ENCODE data around the gene APP.
"Not testable (repeated sequence)": the region's sequence is repeated elsewhere in the genome, so short reads cannot be mapped to it uniquely, and the experiment has no call there.

APP gene

DNA sequence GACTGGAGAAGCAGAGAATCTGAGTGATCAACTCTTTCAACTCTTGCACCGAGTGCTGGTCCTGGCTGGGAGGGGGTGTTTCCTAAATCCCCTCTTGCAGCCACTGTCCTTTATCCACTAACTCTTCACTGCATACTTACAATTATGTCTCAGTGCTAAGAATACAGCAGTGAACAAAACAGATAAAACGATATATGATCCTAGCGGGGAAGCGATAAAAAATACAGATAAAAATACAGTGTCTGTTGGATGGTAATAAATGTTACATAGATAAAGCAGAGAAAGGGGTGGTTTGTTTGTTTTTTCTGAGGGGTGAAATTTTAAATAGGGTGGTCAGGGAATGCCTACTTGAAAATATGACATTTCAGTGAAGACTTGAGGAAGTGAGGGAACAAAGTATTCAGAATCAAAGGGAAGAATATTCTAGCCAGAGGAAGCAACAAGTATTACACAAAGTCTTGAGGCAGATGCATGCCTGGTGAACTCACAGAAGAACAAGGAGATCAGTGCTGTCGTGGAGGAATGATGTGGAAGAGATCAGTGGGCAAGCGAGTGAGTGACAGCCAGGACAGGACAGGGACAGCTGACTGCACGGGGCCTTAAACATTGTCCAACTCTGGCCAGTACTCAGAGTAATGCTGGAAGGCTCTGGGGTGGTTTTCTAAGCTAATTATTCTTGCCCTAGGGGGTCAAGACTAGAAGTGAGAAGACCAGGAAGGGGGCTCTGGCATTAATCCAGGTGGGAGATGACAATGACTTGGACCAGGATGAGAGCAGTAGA, 110.0 kb downstream of the APP start:
- DNase-seq: no peak

DNA sequence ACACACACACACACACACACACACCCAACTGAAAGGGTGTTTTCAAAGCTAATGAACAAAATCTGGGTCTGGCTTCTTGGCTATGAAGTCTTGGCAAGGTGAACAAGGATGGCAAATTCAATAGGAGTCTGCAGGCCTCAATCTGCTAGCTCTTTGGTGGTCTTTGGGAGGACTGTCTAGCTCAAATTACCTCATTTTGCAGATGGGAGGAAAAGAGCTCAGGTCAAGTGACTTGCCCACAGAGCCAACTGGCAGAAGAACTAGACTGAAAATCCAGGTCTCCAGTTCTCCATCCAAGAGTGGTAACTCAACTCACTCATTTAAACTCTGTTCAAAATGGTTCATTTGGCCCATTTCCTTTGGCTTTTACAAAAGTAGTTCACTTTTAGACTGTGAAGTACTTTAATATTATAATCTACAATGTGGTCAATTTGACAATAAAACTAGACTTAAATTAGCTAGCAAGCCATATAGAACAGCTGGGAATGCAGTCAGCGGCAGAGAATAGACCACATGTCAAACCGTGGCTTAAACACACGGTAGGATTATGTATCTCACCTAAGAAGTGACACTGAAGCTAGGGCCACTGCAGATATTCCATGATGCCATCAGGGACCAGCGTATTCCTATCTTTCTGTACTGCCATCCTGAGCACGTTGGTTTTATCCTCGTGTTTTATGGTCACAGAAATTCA, 112.9 kb downstream of the APP start:
- no peak for DNase-seq

DNA sequence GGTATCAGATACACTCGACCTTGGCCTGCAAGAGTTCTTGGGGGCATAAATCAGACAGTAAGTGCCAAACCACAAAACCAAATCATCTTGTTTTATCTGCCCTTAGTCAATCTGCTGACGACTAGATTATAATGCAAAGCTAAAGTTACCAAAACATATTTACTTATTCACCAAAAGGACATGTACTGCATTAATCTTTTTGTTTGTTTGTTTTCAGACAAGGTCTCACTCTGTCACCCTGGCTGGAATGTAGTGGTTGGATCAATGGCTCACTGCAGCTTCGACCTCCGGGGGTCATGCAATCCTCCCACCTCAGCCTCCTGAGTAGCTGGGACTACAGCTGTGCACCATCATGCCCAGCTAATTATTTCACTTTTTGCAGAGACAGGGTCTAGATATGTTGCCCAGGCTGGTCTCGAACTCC, 114.7 kb downstream of the APP start:
- no peak for DNase-seq

DNA sequence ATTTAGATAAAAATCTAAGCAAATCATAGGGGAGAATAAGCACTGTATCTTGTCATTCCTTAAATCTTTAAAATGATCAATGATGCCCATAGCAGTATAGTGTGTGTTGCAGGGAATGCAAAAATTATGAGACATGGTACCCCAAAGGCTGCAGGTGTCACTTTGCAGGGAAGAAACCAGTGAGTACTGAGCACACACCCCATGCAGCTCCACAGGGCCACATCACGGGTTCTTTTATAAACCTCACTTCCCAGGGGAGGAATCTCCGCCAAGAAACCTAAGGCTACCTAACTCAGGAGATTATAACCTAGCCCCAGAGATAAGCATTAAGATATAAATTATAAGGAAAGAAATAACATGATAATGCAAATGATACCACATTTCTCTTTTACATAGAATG, 115.6 kb downstream of the APP start:
- DNase-seq: no peak

DNA sequence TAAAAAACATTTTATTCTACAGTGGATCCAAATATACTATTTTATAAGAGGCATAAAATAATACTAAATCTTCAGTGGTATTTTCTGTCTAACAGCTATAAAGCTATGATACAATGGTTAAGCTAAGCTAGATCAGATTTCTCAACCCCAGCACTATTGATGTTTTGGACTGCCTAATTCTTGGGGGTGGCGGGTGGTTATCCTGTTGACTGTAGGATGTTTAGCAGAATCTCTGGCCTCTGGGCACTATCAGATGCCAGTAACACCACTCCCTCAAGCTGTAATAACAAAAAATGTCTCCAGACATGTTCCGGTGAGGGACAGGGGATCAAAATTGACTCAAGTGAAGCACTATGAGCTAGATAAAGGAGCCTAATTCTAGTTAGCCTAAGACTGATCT, 118.5 kb downstream of the APP start:
- DNase-seq: no peak

DNA sequence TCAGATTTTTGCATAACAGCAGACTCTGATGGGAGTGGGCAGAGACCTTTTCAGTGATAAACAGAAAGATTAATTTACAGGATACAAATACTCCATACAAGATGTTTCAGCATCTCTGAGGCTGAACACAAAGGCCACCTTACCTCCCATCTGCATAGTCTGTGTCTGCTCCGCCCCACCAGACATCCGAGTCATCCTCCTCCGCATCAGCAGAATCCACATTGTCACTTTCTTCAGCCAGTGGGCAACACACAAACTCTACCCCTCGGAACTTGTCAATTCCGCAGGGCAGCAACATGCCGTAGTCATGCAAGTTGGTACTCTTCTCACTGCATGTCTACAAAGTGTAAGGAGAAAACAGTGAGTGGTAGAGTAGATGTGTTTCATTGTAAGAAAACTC, 119.7 kb downstream of the APP start:
- no peak for DNase-seq

DNA sequence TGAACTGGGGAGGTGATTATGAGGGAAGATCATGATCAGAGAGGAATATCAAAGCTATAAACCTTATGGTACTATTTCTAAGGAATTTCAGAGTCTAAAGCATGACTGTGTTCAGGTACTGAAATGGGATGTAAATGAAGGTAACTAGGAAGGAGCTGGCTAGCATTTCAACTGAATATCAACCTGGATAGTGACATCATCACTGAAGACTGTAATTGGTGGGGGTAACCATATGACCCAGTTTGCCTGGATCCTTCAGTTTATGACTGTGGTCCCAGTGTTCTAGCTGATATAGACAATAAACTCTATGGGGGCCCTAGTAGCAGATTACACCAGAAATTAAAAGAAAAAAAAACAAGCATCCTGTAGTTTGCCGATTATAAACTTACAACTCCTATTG, 120.8 kb downstream of the APP start:
- no peak for DNase-seq

DNA sequence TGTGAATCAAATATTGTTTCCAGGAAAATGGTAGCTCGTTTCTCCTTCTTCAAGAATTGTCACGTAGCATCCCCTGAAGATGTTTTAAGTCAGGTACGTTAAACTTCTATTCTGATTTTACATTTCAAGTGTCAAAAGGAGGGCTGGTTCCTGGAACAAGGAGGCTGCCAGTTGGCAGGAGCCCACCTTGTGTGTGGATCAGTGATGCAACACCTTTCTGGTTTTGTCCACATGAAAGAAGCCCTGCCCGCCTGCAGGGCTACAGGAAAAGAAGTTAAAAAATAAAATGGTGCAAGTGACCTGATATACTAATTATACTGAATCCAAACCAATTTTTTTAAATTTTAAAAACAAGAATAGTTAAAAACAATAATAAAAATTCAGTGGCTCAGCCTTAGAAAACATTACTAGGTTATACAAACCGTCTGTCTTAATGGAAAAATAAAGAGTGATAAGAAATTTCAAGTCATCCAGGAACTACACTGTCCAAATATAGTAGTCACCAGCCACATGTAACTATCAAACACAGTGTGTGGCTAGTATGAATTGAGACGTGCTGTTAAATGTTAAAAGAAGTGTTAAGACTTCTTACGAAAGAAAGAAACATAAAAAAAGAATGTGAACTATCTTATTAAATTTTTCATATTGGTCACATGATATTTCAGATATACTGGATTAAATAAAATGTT, 123.1 kb downstream of the APP start:
- no peak for DNase-seq

DNA sequence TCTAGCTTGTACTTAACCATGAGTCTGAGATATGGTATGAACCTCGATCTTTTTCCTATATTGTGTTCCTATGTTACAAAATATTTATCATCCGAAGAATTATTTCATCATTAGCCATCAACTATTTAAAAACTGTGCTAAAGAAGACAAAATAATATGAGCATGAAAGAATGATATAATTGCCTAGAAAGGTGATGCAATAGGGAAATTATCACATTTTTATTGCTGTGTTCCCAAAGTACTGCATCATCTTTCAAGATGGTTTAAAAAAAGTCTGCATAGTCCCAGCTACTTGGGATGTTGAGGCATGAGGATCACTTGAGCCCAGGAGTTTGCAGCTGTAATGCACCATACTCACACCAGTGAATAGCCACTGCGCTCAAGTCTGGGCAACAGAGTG, 126.7 kb downstream of the APP start:
- DNase-seq: no peak

DNA sequence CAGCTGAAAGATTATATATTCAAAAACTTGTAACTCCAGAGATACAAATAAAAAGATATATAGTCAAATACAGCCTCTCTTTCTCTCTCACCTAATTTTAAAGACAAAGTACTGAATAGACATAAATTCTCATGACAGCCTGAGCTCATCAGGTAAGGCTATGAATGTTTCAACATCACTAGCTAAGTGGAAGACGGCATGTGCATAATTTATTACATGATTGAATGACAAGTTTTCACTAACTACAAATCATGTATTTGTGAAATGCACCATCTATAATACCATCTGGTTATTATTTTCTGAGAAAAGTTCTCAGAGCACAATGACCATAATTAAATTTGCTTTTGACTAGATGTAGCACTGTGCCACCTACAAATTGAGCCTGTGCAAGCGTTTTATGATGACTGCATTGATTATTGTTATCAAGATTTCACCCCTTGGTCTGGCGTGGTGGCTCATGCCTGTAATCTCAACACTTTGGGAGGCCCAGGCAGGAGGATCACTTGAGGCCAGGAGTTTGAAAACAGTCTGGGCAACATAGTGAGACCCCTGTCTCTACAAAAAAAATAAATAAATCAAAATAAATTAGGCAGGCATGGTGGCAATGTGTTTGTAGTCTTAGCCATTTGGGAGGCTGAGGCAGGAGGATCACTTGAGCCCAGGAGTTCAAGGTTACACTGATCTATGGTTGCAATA, 128.2 kb downstream of the APP start:
- DNase-seq: no peak

DNA sequence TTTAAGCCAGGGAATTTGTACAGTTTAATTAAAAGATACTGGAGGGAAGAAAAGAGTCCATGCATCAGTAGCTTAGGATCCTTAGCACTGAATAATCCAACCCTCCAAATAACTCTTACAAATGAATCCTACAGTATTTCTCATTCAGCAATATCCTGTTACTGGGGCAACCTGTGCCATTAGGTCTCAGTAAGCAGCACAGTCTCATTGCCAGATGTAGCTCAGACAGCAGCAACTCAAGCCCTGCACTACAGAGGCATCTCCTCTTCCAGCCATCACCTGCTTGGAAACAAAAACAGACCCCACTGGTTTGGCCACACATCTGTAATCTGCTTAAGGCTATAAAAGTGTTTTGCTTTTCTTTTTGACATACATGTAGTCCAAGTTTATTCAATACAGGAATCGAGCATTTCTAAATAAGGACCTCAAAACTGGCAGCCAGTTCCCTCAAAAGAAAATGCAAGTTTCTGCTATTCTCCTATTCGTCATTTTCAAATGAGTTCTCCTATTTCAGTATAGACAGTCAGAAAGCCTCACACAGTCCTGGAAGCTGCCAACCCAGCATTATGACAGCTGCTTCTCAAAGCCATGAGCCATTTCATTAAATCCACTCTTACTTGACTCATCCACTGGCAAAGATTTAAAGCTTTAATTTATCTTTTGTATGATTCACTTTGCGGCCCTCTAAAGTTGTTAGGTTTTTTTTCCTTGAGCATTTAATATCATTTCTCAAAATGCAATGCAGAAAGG, 129.0 kb downstream of the APP start:
- DNase-seq: no peak

DNA sequence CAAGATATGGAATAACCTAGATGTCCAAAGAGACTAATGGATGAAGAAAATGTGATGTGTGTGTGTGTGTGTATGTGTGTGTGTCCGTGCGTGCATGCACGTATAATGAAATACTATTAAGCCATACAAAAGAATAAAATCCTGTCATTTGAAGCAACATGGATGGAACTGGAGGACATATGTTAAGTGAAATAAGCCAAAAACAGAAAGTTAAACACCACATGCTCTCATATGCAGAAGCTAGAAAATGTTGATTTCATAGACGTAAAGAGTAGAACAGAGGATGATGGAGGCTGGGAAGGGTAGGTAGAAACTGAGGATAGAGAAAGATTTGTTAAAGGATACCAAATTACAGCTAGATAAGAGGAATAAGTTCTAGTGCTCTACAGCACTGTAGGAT, 133.7 kb downstream of the APP start:
- DNase-seq: no peak

DNA sequence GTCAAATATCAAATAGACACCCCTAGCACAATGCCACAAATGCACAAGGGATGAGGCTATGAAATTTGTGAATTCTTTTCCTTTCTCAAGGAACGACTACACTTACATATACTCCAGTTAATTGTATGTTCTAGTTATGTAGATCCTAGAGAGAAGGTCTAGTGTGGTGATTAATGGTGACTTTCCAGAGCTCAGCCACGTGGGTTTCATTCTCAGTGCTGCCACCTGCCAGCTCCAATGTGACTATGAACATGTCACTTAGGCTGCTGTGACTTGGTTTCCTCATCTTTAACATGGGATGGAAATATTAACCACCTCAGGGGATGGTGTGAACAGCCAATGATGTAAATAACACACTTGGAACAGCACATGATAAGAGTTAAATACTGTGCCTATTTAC, 138.3 kb downstream of the APP start:
- DNase-seq: no peak

DNA sequence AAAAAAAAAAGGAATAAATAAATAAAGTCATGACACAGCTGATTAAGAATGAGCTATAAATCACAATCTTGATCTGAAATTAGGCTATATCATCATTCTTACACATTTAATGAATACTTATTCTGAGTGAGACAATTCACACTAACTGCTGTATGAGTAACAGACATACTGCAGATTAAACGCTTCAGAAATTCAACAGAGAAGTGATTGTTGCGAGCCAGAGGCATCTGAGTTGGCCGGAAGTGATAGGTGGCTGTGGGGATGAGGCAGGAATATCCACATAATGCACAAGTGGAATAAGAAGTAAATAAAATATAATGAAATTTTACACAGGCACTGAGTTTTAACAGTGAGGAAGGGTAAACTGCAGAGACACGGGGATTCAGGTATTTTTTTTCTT, 142.4 kb downstream of the APP start:
- DNase-seq: no peak

DNA sequence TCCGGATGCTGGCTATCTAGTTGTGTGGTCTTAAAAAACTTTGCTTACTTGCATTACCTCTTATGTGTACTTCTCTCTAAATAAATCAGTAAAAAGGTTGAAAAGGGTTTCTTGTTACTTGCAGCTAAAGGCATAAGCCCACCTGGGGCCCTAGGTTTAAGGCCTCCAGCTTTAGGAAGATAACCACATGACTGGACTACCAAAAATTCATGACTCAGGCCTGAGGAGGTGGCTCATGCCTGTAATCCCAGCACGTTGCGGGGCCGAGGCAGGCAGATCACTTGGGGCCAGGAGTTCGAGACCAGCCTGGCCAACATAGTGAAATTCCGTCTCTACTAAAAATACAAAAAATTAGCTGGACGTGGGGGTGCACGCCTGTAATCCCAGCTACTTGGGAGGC, 142.9 kb downstream of the APP start:
- no peak for DNase-seq

DNA sequence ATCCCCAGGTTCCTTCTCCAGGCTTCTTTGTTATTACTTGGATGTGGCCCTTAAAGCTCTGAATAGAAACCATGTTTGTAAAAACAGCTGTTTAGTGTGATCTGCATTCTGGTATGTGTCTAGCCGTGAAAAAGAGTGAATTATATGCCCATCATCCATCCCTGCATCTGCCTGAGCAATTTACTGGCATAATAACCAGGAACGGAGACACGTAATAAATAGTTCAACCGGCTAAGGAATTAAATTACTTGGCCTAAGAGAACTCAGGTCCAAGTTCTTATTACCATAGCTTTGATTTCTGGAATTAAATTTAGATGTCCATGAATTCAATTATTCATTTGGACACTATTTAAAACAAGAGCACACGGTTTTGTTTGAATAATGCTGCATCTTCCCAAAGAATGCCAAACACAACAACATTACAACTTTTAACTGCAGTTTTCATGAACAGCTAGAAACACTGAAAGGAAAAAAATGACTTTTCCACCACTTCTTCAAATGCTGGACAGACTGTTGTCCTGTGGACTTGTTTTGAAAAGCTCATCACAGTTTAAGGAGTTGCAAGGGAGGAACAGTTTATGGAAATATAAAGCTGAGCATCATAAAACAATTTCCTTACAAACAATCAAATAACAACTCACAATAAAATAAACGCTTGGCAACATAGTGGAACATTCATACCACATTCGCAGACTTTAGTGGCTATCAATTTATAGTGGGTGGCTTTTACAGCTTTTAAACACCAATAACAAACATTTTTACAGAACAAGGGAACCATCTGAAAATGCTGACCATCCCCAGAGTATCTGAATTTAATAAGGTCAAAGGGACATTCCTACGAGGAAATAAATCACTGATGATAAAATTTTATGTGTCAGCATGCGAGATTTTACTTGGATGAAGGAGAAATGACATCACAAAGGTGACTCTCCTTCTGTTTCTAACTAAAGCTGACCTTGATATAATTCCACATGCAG, 144.7 kb downstream of the APP start:
- DNase-seq: no peak

DNA sequence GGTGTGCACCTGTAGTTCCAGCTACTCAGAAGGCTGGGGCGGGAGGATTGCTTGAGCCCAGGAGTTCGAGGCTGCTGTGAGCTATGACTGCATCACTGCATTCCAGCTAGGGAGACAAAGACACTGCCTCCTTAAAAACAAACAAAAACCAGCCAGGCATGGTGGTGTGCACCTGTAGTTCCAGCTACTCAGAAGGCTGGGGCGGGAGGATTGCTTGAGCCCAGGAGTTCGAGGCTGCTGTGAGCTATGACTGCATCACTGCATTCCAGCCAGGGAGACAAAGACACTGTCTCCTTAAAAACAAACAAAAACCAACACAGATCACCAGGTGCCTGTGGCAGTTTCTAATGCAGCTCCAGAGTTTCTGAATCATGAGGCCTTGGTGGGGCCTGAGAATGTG, 147.2 kb downstream of the APP start:
- DNase-seq: not testable (repeated sequence)

DNA sequence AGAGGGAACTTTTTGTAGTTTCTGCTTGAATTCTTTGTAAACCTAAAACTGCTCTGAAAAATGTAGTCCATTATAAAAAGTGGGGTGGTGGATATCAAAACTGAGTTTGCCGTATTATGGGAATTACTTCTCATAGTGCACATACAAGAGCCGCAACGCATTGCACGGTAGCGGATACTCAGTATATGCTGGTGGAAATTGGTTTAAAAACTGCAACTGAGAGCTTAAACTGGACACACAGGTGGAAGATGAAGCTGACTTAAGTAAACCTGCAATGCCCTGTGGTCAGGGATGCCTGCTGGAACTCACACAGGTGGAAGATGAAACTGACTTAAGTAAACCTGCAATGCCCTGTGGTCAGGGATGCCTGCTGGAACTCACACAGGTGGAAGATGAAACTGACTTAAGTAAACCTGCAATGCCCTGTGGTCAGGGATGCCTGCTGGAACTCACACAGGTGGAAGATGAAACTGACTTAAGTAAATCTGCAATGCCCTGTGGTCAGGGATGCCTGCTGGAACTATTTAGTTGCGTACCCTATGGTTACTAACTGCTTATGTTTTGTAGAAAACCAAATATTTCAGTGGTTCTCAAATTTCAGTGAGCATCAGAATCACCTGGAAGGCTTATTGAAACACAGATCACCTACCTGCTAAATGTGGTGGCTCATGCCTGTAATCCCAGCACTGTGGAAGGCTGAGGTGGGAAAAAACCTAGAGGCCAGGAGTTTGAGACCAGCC, 147.8 kb downstream of the APP start:
- not testable (repeated sequence) for DNase-seq

DNA sequence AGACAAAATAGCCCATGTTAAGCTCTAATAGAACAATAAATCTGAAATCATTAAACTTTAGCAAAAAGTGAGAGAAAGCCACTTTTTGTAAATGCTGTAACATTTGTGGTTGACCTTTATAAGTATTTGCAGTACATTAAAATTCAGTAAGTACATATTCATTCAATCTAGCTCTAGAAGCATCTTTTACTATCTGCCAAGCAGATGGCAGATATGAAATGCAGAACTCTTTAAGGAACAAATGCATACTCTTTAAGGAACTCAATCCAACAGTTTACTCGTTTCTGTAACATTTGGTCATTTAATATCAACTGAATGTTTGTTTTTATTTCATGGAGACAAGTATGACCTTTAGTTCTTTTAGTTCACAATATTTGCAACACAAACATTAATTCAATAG, 150.1 kb downstream of the APP start:
- no peak for DNase-seq

DNA sequence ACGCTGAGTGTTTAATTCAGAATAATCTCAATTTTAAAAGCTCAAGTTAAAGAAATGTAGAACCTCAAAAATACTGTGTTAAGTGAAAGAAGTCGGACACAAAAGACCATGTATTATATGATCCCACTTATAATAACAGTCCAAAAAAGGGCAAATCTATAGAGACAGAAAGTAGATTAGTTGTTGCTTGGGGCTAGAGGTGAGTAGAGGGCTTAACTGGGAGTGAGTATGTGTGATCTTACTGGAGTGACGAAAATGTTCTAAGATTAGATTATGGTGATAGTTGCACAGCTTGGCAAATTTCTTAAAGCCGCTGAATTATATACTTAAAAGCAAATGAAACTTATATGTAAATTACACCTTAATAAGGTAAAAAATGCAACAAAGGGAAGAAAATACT, 150.5 kb downstream of the APP start:
- no peak for DNase-seq

DNA sequence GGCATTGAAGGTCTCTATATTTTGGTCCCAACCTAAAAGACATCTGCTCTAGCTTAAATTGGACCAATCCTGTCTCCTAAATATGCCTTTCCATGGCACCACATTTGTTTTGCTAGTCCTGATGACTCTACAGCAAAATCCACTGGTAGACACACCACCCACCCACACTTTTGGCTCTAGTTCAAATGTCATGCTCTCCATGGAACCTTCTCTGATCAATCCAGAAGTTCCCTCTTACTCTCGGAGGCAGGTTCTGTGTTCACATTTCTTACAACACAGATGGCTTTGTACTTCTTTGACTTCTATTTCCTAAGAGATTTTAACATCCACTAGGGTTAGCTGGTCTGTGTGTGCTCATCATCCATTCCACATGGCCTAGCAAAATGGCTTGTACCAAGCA, 151.3 kb downstream of the APP start:
- DNase-seq: no peak

All from stimulated activated CD8-positive, alpha-beta memory T cell treated with anti-CD3 and anti-CD28 coated beads, Interleukin-4, amount 100 ng/mL, for 48 hours (primary cell).